HCT116 (cell line): Measurements from ENCODE around the gene KHDRBS2.

ENCODE experiments used
- CTCF ChIP-seq, 3 experiments: fragments of 200-600 bp in 1 of 3; sonication (generic) in 1 of 3; IDR thresholded peaks in 2 of 3; conservative IDR thresholded peaks in 1 of 3; 2 replicates each; pipeline ENCODE4 v1.5.1; 2012 to 2017; ENCODE audit warnings: low read depth in 2 of 3, low read length in 2 of 3, antibody characterized with exemption in 1 of 3, borderline replicate concordance in 1 of 3, control low read depth in 1 of 3, mild to moderate bottlenecking in 1 of 3, mixed read lengths in 1 of 3, mixed run types in 1 of 3, moderate library complexity in 1 of 3; ENCODE audit not compliant: insufficient read depth in 1 of 3
- EZH2 ChIP-seq: fragments of 200-600 bp; sonication (generic); IDR thresholded peaks from 2 replicates; pipeline ENCODE4 v1.6.1; 2017; ENCODE audit warnings: antibody characterized with exemption, mixed run types
- EZH2phosphoT487 ChIP-seq: fragments of 200-600 bp; IDR thresholded peaks from 2 replicates; pipeline ENCODE4 v1.6.1; 2018; ENCODE audit warnings: antibody characterized with exemption, borderline replicate concordance
- JUND ChIP-seq: IDR thresholded peaks from 2 replicates; pipeline ENCODE4 v1.6.1; 2012
- MAX ChIP-seq: IDR thresholded peaks from 2 replicates; pipeline ENCODE4 v1.6.1; 2012
- POLR2A ChIP-seq: IDR thresholded peaks from 2 replicates; pipeline ENCODE4 v1.7.0; 2011; ENCODE audit warnings: borderline replicate concordance; ENCODE audit not compliant: insufficient read depth, insufficient read length; ENCODE audit errors: extremely low read depth
- POLR2AphosphoS5 ChIP-seq: IDR thresholded peaks from 2 replicates; pipeline ENCODE4 v1.6.1; 2011; ENCODE audit warnings: mild to moderate bottlenecking, low read depth, low read length, moderate library complexity
- RAD21 ChIP-seq: IDR thresholded peaks from 2 replicates; pipeline ENCODE4 v1.6.1; 2012; ENCODE audit warnings: low read depth, mild to moderate bottlenecking
- REST ChIP-seq: IDR thresholded peaks from 2 replicates; pipeline ENCODE4 v1.6.1; 2012; ENCODE audit warnings: low read depth
- SRF ChIP-seq: IDR thresholded peaks from 2 replicates; pipeline ENCODE4 v1.6.1; 2012; ENCODE audit warnings: low read depth
- YY1 ChIP-seq: IDR thresholded peaks from 2 replicates; pipeline ENCODE4 v1.6.1; 2011; ENCODE audit warnings: low read length, low read depth, moderate library complexity, mild to moderate bottlenecking; ENCODE audit not compliant: insufficient replicate concordance; ENCODE audit errors: extremely low read depth

GRCh38 chr6:62323818-62324431, 37.9 kb upstream of the KHDRBS2 start:
- no peak for TF ChIP-seq CTCF (IDR thresholded peaks at IDR 0.05 in 2 of 3, conservative IDR thresholded peaks at IDR 0.05 in 1 of 3; ENCODE audit: borderline replicate concordance in 1 of 3, insufficient read depth in 1 of 3, low read depth in 2 of 3, low read length in 2 of 3)
- no peak for TF ChIP-seq JUND
- no peak for TF ChIP-seq YY1
- no peak for TF ChIP-seq REST
- TF ChIP-seq POLR2A, result no peak
- TF ChIP-seq POLR2AphosphoS5, result no peak
- TF ChIP-seq EZH2, result no peak
- no peak for TF ChIP-seq RAD21
- no peak for TF ChIP-seq EZH2phosphoT487
- no peak for TF ChIP-seq MAX
- TF ChIP-seq SRF, result no peak
